Skeletal muscle tissue (tissue), 4 donors: Measurements from ENCODE around the gene PARP16. TPM values are rescaled to one million over a fixed set of nuclear protein-coding genes. Genes with fewer than 3 reads are reported as not detected.
"Not testable (repeated sequence)": the region's sequence is repeated elsewhere in the genome, so short reads cannot be mapped to it uniquely, and the experiment has no call there.

Experiments used
- H3K27ac ChIP-seq: one replicate; pipeline ENCODE4 v1.7.0; 2013; ENCODE audit warnings: mild to moderate bottlenecking, low read depth, low read length, inconsistent platforms
- H3K27me3 ChIP-seq, 3 donors: one replicate each; pipeline ENCODE4 v1.7.0; 2013; ENCODE audit warnings: low read length in 3 of 3; ENCODE audit not compliant: control insufficient read depth in 3 of 3, insufficient read depth in 3 of 3
- H3K36me3 ChIP-seq, 3 donors: one replicate each; pipeline ENCODE4 v1.7.0; 2013; ENCODE audit warnings: low read length in 3 of 3; ENCODE audit not compliant: control insufficient read depth in 3 of 3, insufficient read depth in 3 of 3
- H3K4me1 ChIP-seq, 3 donors: one replicate each; pipeline ENCODE4 v1.7.0; 2013; ENCODE audit warnings: low read length in 3 of 3, mild to moderate bottlenecking in 3 of 3; ENCODE audit not compliant: control insufficient read depth in 3 of 3, insufficient read depth in 3 of 3
- H3K4me3 ChIP-seq, 3 donors: one replicate each; pipeline ENCODE4 v1.7.0; 2013; ENCODE audit warnings: low read length in 3 of 3
- H3K9ac ChIP-seq, 3 donors: one replicate each; pipeline ENCODE4 v1.7.0; 2013; ENCODE audit warnings: low read length in 3 of 3, mild to moderate bottlenecking in 3 of 3, moderate library complexity in 2 of 3, low read depth in 1 of 3
- H3K9me3 ChIP-seq, 3 donors: one replicate each; pipeline ENCODE4 v1.7.0; 2013; ENCODE audit warnings: low read length in 3 of 3; ENCODE audit not compliant: control insufficient read depth in 3 of 3
- total RNA-seq: library from RNA; depleted of rRNA; stranded (reverse); fragments of >200 nt; gene quantifications from one replicate; pipeline ENCODE4 v1.2.3, GENCODE V29; 2014
- donor health status: Osteomylitis.

The PARP16 gene
- total RNA-seq, 1 donor from 2014 or later, result 7.3 TPM

GRCh38 chr15:65245096-65245856 lies 41.4 kb downstream of the PARP16 start:
- peak overlapping the region in 1 of 3 donors; percentile 21 for H3K9ac ChIP-seq
- peaks cover 0 to 2% (median 0%) of the 10 kb centered on the region in 3 donors for H3K36me3 ChIP-seq
- peaks cover 18 to 22% (median 21%) of the 10 kb centered on the region in 3 donors for H3K4me1 ChIP-seq
- H3K27ac ChIP-seq, result peak overlapping the region; percentile 64
- no peak overlapping the region for H3K4me3 ChIP-seq
- H3K9me3 ChIP-seq, result no peaks in the 10 kb centered on the region
- no peaks in the 10 kb centered on the region for H3K27me3 ChIP-seq

DNA sequence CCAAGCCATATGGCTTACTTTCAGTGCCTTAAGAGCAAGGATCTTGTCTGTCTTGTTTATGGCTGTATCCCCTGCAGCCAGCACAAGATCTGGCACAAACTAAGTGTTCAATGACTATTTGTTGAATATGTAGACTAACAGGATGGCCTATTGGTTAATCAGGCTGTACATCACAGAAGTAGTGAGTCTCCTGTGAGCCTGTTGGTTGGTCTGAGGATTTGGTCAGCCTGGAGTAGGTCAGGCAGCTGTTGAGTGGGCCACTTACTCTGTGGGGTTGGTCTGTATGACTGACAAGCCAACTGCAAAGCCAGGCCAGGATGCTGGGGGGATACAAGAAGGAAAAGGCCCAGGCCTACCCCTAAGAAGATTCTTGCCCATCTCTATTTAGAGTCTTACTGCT lies 42.0 kb downstream of the PARP16 start:
- no peak overlapping the region for H3K4me3 ChIP-seq
- no peaks in the 10 kb centered on the region for H3K27me3 ChIP-seq
- no peak overlapping the region for H3K9ac ChIP-seq
- H3K27ac ChIP-seq, result no peak overlapping the region
- H3K4me1 ChIP-seq, result peaks cover 18 to 21% (median 21%) of the 10 kb centered on the region in 3 donors
- peaks cover 0 to 2% (median 0%) of the 10 kb centered on the region in 3 donors for H3K36me3 ChIP-seq
- H3K9me3 ChIP-seq, result no peaks in the 10 kb centered on the region

DNA sequence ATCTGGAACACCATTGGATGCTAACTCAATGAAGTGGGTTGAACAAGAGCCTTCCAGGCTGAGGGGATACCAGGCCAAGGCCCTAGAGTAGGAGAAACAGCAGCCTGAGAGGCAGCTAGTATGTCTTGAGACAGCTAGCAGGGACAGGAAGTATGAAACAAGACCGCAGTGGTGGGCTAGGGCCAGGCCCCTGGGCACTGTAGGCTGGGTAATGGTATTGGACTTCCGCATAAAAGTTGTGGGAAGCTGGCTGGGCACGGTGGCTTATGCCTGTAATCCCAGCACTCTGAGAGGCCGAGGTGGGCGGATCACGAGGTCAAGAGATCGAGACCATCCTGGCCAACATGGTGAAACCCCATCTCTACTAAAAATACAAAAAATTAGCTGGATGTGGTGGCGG lies 50.2 kb downstream of the PARP16 start:
- not testable (repeated sequence) for H3K4me3 ChIP-seq, H3K27me3 ChIP-seq, H3K9ac ChIP-seq, H3K36me3 ChIP-seq, H3K27ac ChIP-seq, H3K9me3 ChIP-seq, H3K4me1 ChIP-seq

DNA sequence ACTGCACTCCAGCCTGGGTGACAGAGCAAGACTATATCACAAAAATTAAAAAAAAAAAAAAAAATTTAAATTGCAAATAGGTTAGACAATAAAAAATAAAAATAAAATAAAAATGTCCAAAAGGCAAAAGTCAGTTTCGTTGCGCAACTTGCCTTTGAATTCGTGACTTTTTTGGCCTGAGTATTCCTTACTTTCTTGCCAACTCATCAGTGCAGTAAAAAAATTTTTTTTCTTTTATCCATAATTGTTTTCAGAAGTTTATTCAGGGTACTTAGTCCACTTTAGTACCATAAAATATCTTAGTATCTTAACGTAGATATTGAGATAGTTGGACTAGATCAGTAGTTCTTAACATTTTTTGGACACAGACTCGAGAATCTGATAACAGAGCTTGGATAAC lies 53.0 kb downstream of the PARP16 start:
- Histone ChIP-seq H3K9ac (no peak overlapping the region), H3K4me1 (no peaks in the 10 kb centered on the region), H3K4me3 (no peak overlapping the region), H3K9me3 (no peaks in the 10 kb centered on the region), H3K27me3 (no peaks in the 10 kb centered on the region), H3K27ac (no peak overlapping the region), H3K36me3 (no peaks in the 10 kb centered on the region)

GRCh38 chr15:65232520-65232919 lies 54.2 kb downstream of the PARP16 start:
- Histone ChIP-seq H3K9ac (no peak overlapping the region), H3K9me3 (no peaks in the 10 kb centered on the region), H3K36me3 (no peaks in the 10 kb centered on the region), H3K27ac (no peak overlapping the region), H3K27me3 (no peaks in the 10 kb centered on the region), H3K4me3 (no peak overlapping the region), H3K4me1 (no peaks in the 10 kb centered on the region)

GRCh38 chr15:65231306-65231705 lies 55.4 kb downstream of the PARP16 start:
- H3K9ac ChIP-seq, result no peak overlapping the region
- H3K4me1 ChIP-seq, result no peaks in the 10 kb centered on the region
- no peaks in the 10 kb centered on the region for H3K9me3 ChIP-seq
- no peak overlapping the region for H3K4me3 ChIP-seq
- no peaks in the 10 kb centered on the region for H3K36me3 ChIP-seq
- no peak overlapping the region for H3K27ac ChIP-seq
- H3K27me3 ChIP-seq, result no peaks in the 10 kb centered on the region

- not testable (repeated sequence) for H3K36me3 ChIP-seq, H3K4me1 ChIP-seq, H3K27ac ChIP-seq, H3K4me3 ChIP-seq, H3K27me3 ChIP-seq, H3K9me3 ChIP-seq, H3K9ac ChIP-seq
These were observed 59.8 kb downstream of the PARP16 start for GRCh38 chr15:65226901-65227300.

- Histone ChIP-seq H3K9ac (no peak overlapping the region), H3K27ac (no peak overlapping the region), H3K4me1 (no peaks in the 10 kb centered on the region), H3K36me3 (no peaks in the 10 kb centered on the region), H3K4me3 (no peak overlapping the region), H3K27me3 (no peaks in the 10 kb centered on the region), H3K9me3 (no peaks in the 10 kb centered on the region)
These were observed 60.5 kb downstream of the PARP16 start for GRCh38 chr15:65226221-65226620.

- no peaks in the 10 kb centered on the region for H3K27me3 ChIP-seq
- no peaks in the 10 kb centered on the region for H3K9me3 ChIP-seq
- no peak overlapping the region for H3K4me3 ChIP-seq
- H3K36me3 ChIP-seq, result no peaks in the 10 kb centered on the region
- H3K4me1 ChIP-seq, result no peaks in the 10 kb centered on the region
- H3K27ac ChIP-seq, result no peak overlapping the region
- no peak overlapping the region for H3K9ac ChIP-seq
These were observed 62.7 kb downstream of the PARP16 start for GRCh38 chr15:65223996-65224395.

DNA sequence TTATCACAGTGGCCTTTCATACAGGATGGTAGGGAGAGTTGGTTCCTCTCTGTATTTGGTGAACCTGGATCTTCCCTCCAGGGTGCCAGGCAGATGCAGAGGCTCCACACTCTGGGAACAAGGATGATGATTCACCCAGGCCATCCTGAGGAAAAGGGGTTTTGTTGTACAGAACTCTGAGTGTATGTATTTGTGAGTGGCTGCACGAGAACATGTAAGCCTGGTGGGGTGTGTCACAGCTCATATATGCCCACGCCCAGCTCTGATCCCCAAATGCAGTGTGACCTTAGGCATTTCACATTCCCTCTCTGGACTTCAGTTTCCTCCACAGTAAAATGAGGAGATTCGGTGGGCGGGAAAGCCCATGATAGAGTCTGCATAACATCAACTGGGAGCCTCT lies 63.8 kb downstream of the PARP16 start:
- H3K27me3 ChIP-seq, result no peaks in the 10 kb centered on the region
- no peak overlapping the region for H3K9ac ChIP-seq
- H3K9me3 ChIP-seq, result no peaks in the 10 kb centered on the region
- H3K4me3 ChIP-seq, result no peak overlapping the region
- no peaks in the 10 kb centered on the region for H3K4me1 ChIP-seq
- no peaks in the 10 kb centered on the region for H3K36me3 ChIP-seq
- H3K27ac ChIP-seq, result no peak overlapping the region
